IMR-90 (cell line): ENCODE measurements around the gene DSCAML1. TPM values are rescaled to one million over a fixed set of nuclear protein-coding genes. Genes with fewer than 3 reads are reported as not detected.

ENCODE experiments used
- ATAC-seq: fragments of 200-7000 bp; cut with Tn5 transposase; 2 replicates; pipeline ENCODE4 v1.9.1; 2020; ENCODE audit warnings: low read depth, mild to moderate bottlenecking, moderate library complexity
- BruUV-seq: library from RNA; stranded (reverse); fragments of 400-500 nt; replicated peaks from 2 replicates; lab custom pipeline; 2021; lab: Mats Ljungman, UMichigan
- CTCF ChIA-PET: fragments of 300-600 bp; formaldehyde crosslinking; extraction: SDS; loops from one replicate; lab custom pipeline; 2021; ENCODE audit warnings: antibody characterized with exemption; lab: Yijun Ruan, JAX
- POLR2A ChIA-PET: fragments of 300-600 bp; sonication (Branson Sonifier 250); formaldehyde crosslinking; loops from one replicate; lab custom pipeline; 2022; ENCODE audit warnings: antibody characterized with exemption; ENCODE audit not compliant: unreplicated experiment; lab: Charles Lee
- DNase-seq: peaks from one replicate; pipeline ENCODE4 v3.0.0; 2013
- H2AFZ ChIP-seq: replicated peaks from 2 replicates; pipeline ENCODE3; 2013; ENCODE audit warnings: low read length, mild to moderate bottlenecking; ENCODE audit not compliant: poor library complexity
- H2AK5ac ChIP-seq: 2 replicates; pipeline ENCODE4 v1.6.1; 2013; ENCODE audit warnings: low read depth, low read length, inconsistent platforms
- H2AK9ac ChIP-seq: replicated peaks from 2 replicates; pipeline ENCODE3; 2013; ENCODE audit warnings: mild to moderate bottlenecking, low read depth, low read length, moderate library complexity; ENCODE audit not compliant: poor library complexity
- H2BK120ac ChIP-seq: 2 replicates; pipeline ENCODE4 v1.6.1; 2013; ENCODE audit warnings: low read depth, low read length, inconsistent platforms
- H2BK15ac ChIP-seq: 3 replicates; pipeline ENCODE4 v1.6.1; 2013; ENCODE audit warnings: low read depth, low read length, inconsistent platforms
- H2BK20ac ChIP-seq: 2 replicates; pipeline ENCODE4 v1.6.1; 2013; ENCODE audit warnings: low read depth, mild to moderate bottlenecking, inconsistent platforms, low read length, moderate library complexity
- H2BK5ac ChIP-seq: 2 replicates; pipeline ENCODE4 v1.6.1; 2013; ENCODE audit warnings: mild to moderate bottlenecking, low read depth, low read length, inconsistent platforms; ENCODE audit not compliant: poor library complexity, severe bottlenecking
- H3K14ac ChIP-seq: replicated peaks from 2 replicates; pipeline ENCODE4 v1.6.1; 2013; ENCODE audit warnings: low read depth, low read length, inconsistent platforms
- H3K18ac ChIP-seq: 2 replicates; pipeline ENCODE4 v1.6.1; 2013; ENCODE audit warnings: low read depth, low read length, control low read depth
- H3K23ac ChIP-seq: 2 replicates; pipeline ENCODE4 v1.6.1; 2013; ENCODE audit warnings: low read depth, low read length, inconsistent platforms
- H3K27ac ChIP-seq: 2 replicates; pipeline ENCODE4 v1.5.1; 2013; ENCODE audit warnings: mild to moderate bottlenecking, control low read depth, low read length; ENCODE audit not compliant: insufficient read depth
- H3K27me3 ChIP-seq: 2 replicates; pipeline ENCODE4 v1.6.1; 2013; ENCODE audit warnings: low read length; ENCODE audit not compliant: control insufficient read depth, insufficient read depth
- H3K36me3 ChIP-seq: 2 replicates; pipeline ENCODE4 v1.6.1; 2013; ENCODE audit warnings: low read length, mixed read lengths; ENCODE audit not compliant: control insufficient read depth, insufficient read depth
- H3K4ac ChIP-seq: 2 replicates; pipeline ENCODE4 v1.6.1; 2013; ENCODE audit warnings: low read depth, low read length, inconsistent platforms
- H3K4me1 ChIP-seq: 2 replicates; pipeline ENCODE4 v1.6.1; 2013; ENCODE audit warnings: low read length, mixed read lengths; ENCODE audit not compliant: control insufficient read depth, insufficient read depth
- H3K4me2 ChIP-seq: 2 replicates; pipeline ENCODE4 v1.6.1; 2013; ENCODE audit warnings: low read depth, mild to moderate bottlenecking, control low read depth, low read length, moderate library complexity
- H3K4me3 ChIP-seq: 2 replicates; pipeline ENCODE4 v1.5.1; 2013; ENCODE audit warnings: low read depth, mild to moderate bottlenecking, control low read depth, low read length, moderate library complexity; ENCODE audit not compliant: insufficient read depth
- H3K56ac ChIP-seq: 2 replicates; pipeline ENCODE4 v1.6.1; 2013; ENCODE audit warnings: low read length, inconsistent platforms; ENCODE audit not compliant: insufficient read depth; ENCODE audit errors: extremely low read depth
- H3K79me1 ChIP-seq, 2 experiments: 2 replicates each; pipeline ENCODE4 v1.6.1; 2013; ENCODE audit warnings: low read length in 2 of 2, inconsistent platforms in 1 of 2, low read depth in 1 of 2
- H3K9ac ChIP-seq: 2 replicates; pipeline ENCODE4 v1.6.1; 2013; ENCODE audit warnings: low read depth, low read length, control low read depth
- H3K9me1 ChIP-seq: 2 replicates; pipeline ENCODE4 v1.6.1; 2013; ENCODE audit warnings: low read length, inconsistent platforms; ENCODE audit not compliant: insufficient read depth
- H3K9me3 ChIP-seq: 2 replicates; pipeline ENCODE4 v1.6.1; 2013; ENCODE audit warnings: low read length; ENCODE audit not compliant: control insufficient read depth, insufficient read depth
- H4K20me1 ChIP-seq: 2 replicates; pipeline ENCODE4 v1.6.1; 2013; ENCODE audit warnings: low read length, inconsistent platforms; ENCODE audit not compliant: insufficient read depth
- H4K5ac ChIP-seq: 2 replicates; pipeline ENCODE4 v1.6.1; 2013; ENCODE audit warnings: mild to moderate bottlenecking, low read depth, low read length, control low read depth
- H4K8ac ChIP-seq, 2 experiments: 2 replicates each; pipeline ENCODE4 v1.6.1; 2013; ENCODE audit warnings: low read depth in 2 of 2, low read length in 2 of 2, control low read depth in 1 of 2, inconsistent platforms in 1 of 2
- H4K91ac ChIP-seq: 2 replicates; pipeline ENCODE4 v1.6.1; 2013; ENCODE audit warnings: low read depth, low read length, inconsistent platforms; ENCODE audit not compliant: insufficient read depth
- BHLHE40 ChIP-seq: fragments of 150-350 bp; IDR thresholded peaks from 2 replicates; pipeline ENCODE4 v1.6.1; 2016; ENCODE audit warnings: mild to moderate bottlenecking, low read depth, low read length
- CEBPB ChIP-seq: IDR thresholded peaks from 2 replicates; pipeline ENCODE4 v1.6.1; 2012; ENCODE audit warnings: low read depth, low read length, improper control_type of control experiment
- CHD1 ChIP-seq: IDR thresholded peaks from 2 replicates; pipeline ENCODE4 v1.6.1; 2012; ENCODE audit warnings: low read depth, low read length, improper control_type of control experiment
- MAFK ChIP-seq: IDR thresholded peaks from 2 replicates; pipeline ENCODE4 v1.6.1; 2012; ENCODE audit warnings: low read depth, low read length, improper control_type of control experiment
- MXI1 ChIP-seq: IDR thresholded peaks from 2 replicates; pipeline ENCODE4 v1.6.1; 2012; ENCODE audit warnings: low read depth, mild to moderate bottlenecking, low read length, moderate library complexity, borderline replicate concordance
- NFE2L2 ChIP-seq: fragments of 150-350 bp; IDR thresholded peaks from 2 replicates; pipeline ENCODE4 v1.6.1; 2016; ENCODE audit warnings: low read depth, mild to moderate bottlenecking, low read length
- POLR2A ChIP-seq: IDR thresholded peaks from 2 replicates; pipeline ENCODE4 v1.6.1; 2012; ENCODE audit warnings: mild to moderate bottlenecking, low read depth, low read length
- SMC3 ChIP-seq: fragments of 150-350 bp; IDR thresholded peaks from 2 replicates; pipeline ENCODE4 v1.6.1; 2016; ENCODE audit warnings: low read depth, mild to moderate bottlenecking, antibody characterized with exemption, low read length, moderate library complexity
- WGBS, 2 experiments: methylation state at CpG; one replicate each; pipeline versions ENCODE4 v1.1.5 to v1.1.7; 2013; ENCODE audit warnings: missing lambda C conversion rate in 2 of 2; ENCODE audit not compliant: insufficient read length in 1 of 2; ENCODE audit errors: extremely low coverage in 2 of 2; 5-methylcytosine and 5-hydroxymethylcytosine counted together
- dilution Hi-C: fragments of 300-500 bp; cut with HindIII; formaldehyde crosslinking; loops from one replicate; pipeline ENCODE4 v1.14.3; 2018; ENCODE audit warnings: low sequenced_read_pairs; ENCODE audit not compliant: unreplicated experiment
- in situ Hi-C: fragments of 300-500 bp; cut with MboI; formaldehyde crosslinking; loops from 3 replicates; pipeline ENCODE4 v1.14.3; 2019; ENCODE audit warnings: low sequenced_read_pairs, inconsistent platforms, mixed read lengths
- intact Hi-C: fragments of 100-400 bp; cut with micrococcal nuclease; formaldehyde crosslinking; loops from 2 replicates; pipeline ENCODE4 v1.10.0; 2022
- polyA plus RNA-seq, 3 experiments: library from polyadenylated mRNA; depleted of rRNA; stranded (reverse); fragments of >200 nt; gene quantifications; 2 replicates each; pipeline ENCODE4 v1.2.3, GENCODE V29; 2012; ENCODE audit warnings: low replicate concordance in 1 of 3
- total RNA-seq: library from RNA; depleted of rRNA; stranded (reverse); fragments of >200 nt; gene quantifications from 2 replicates; pipeline ENCODE4 v1.2.3, GENCODE V29; 2012
- TF ChIP-seq, protein P1 (sequence below): fragments of 150-350 bp; IDR thresholded peaks from 2 replicates; pipeline ENCODE4 v1.6.1; 2016; ENCODE audit warnings: low read depth, mild to moderate bottlenecking, low read length, moderate library complexity, borderline replicate concordance

DSCAML1 gene
- total and polyA plus RNA-seq, 2 of the 4 experiments (the other 2 are of a cell fraction), result not detected

DNA sequence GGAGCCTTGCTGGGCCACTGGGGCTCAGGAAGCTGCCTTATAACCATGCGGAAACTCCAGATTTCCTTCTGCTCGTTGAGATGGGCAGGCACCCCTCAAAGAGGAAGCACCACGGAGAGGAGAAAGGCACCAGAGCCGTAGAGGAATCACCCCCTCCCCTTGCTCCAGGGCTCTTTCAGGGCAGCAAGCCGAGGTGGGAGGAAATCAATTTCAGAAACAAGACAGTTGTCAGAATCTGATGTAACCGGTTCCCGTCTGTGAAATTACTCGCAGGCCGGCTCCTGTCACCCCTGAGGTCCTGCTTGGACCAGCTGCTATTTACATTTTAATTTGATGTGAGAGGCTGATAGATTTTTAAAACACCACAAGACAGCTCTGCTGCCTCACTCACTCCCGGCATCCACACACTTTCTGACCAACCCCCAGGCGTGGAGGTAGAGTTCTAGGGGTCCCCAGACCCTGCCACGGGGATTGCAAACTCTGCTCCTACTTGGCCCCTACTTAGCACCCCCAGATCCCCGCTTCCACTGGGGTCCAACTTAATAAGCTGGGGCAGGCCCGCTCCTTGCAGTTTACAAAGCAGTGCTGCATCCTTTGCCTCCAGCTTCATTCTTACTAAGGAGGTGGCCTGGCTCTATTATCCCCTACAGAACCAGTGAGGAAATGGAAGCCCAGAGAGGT, 306.9 kb downstream of the DSCAML1 start:
- H3K56ac ChIP-seq, result no peak overlapping the region
- H3K27ac ChIP-seq, result no peak overlapping the region
- no peaks in the 10 kb centered on the region for H3K4me1 ChIP-seq
- BruUV-seq, result no TSS peak
- DNase-seq (no peak), ATAC-seq (no peak)
- dilution Hi-C loops (no loop called here), in situ Hi-C loops (no loop called here), intact Hi-C loops (no loop called here)
- no peak overlapping the region for H3K4me2 ChIP-seq
- no peak overlapping the region for H2BK5ac ChIP-seq
- no peak overlapping the region for H4K8ac ChIP-seq
- H4K91ac ChIP-seq, result no peak overlapping the region
- H3K36me3 ChIP-seq, result no peaks in the 10 kb centered on the region
- no peak overlapping the region for H3K4ac ChIP-seq
- H2AK5ac ChIP-seq, result no peak overlapping the region
- no peak overlapping the region for H2BK120ac ChIP-seq
- no peak for TF ChIP-seq BHLHE40
- TF ChIP-seq CHD1, result no peak
- TF ChIP-seq MAFK, result no peak
- TF ChIP-seq, protein P1, sequence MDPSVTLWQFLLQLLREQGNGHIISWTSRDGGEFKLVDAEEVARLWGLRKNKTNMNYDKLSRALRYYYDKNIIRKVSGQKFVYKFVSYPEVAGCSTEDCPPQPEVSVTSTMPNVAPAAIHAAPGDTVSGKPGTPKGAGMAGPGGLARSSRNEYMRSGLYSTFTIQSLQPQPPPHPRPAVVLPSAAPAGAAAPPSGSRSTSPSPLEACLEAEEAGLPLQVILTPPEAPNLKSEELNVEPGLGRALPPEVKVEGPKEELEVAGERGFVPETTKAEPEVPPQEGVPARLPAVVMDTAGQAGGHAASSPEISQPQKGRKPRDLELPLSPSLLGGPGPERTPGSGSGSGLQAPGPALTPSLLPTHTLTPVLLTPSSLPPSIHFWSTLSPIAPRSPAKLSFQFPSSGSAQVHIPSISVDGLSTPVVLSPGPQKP, result no peak
- TF ChIP-seq CEBPB, result no peak
- no peak for TF ChIP-seq SMC3
- TF ChIP-seq MXI1, result no peak
- TF ChIP-seq NFE2L2, result no peak
- TF ChIP-seq POLR2A, result no peak
- no peak overlapping the region for H2AK9ac ChIP-seq
- 0% methylated on average over 2 of the region's 14 CpGs; no CpG with 5 or more reads in 1 of the 2 experiments for WGBS, 2 experiments
- H2BK20ac ChIP-seq, result no peak overlapping the region
- no peak overlapping the region for H3K9ac ChIP-seq
- ChIA-PET POLR2A (interaction anchor here (0.6 kb wide), 1 partner anchor 182 kb away, joined by 6 read pairs; no protein-coding TSS in a partner anchor), CTCF (no interaction called here)
- no peaks in the 10 kb centered on the region for H3K79me1 ChIP-seq
- H3K9me1 ChIP-seq, result no peaks in the 10 kb centered on the region
- no peaks in the 10 kb centered on the region for H4K20me1 ChIP-seq
- H3K14ac ChIP-seq, result no peak overlapping the region
- H3K9me3 ChIP-seq, result no peaks in the 10 kb centered on the region
- no peak overlapping the region for H3K4me3 ChIP-seq
- H4K5ac ChIP-seq, result no peak overlapping the region
- peaks cover 41% of the 10 kb centered on the region for H3K27me3 ChIP-seq
- H3K23ac ChIP-seq, result no peak overlapping the region
- H3K18ac ChIP-seq, result no peak overlapping the region
- H2AFZ ChIP-seq, result no peak overlapping the region
- no peak overlapping the region for H2BK15ac ChIP-seq
